WTC11 (cell line): ENCODE data around the gene FBRSL1. TPM values are rescaled to one million over a fixed set of nuclear protein-coding genes. Genes with fewer than 3 reads are reported as not detected.
A peak's percentile ranks its signal among the peaks of the same experiment; 100 is the strongest.

Experiments used
- ATAC-seq: fragments of 200-7000 bp; cut with Tn5 transposase; 2 replicates; pipeline ENCODE4 v1.10.0; 2021; ENCODE audit warnings: mild to moderate bottlenecking, moderate library complexity
- CTCF ChIA-PET: fragments of 300-600 bp; sonication (Branson Sonifier 250); formaldehyde crosslinking; loops from one replicate; lab custom pipeline; 2021; ENCODE audit warnings: antibody characterized with exemption; lab: Charles Lee
- POLR2A ChIA-PET: fragments of 350-600 bp; sonication (Branson Sonifier 250); formaldehyde crosslinking; loops from one replicate; lab custom pipeline; 2021; ENCODE audit warnings: antibody characterized with exemption; lab: Charles Lee
- DNase-seq: peaks from one replicate; pipeline ENCODE4 v3.0.0; 2021; ENCODE audit warnings: low spot score
- H3K27ac Mint-ChIP-seq: 2 replicates; pipeline ENCODE4 v1.8.0; 2021; ENCODE audit warnings: mixed read lengths
- H3K27me3 Mint-ChIP-seq: 2 replicates; pipeline ENCODE4 v1.8.0; 2021; ENCODE audit warnings: low read depth, mild to moderate bottlenecking, moderate library complexity, mixed read lengths
- H3K36me3 Mint-ChIP-seq: 2 replicates; pipeline ENCODE4 v1.8.0; 2021; ENCODE audit warnings: mixed read lengths
- H3K4me1 Mint-ChIP-seq: 2 replicates; pipeline ENCODE4 v1.8.0; 2022; ENCODE audit warnings: mixed read lengths
- H3K4me3 Mint-ChIP-seq: 2 replicates; pipeline ENCODE4 v1.8.0; 2021; ENCODE audit warnings: mild to moderate bottlenecking, moderate library complexity, mixed read lengths
- H3K9me3 Mint-ChIP-seq: 2 replicates; pipeline ENCODE4 v1.8.0; 2021; ENCODE audit warnings: mixed read lengths
- ATF1 ChIP-seq: sonication (generic); formaldehyde crosslinking; IDR thresholded peaks from 2 replicates; pipeline ENCODE4 v1.8.1; 2023; ENCODE audit warnings: mild to moderate bottlenecking, moderate library complexity, missing genetic modification reagents
- CREM ChIP-seq: sonication (generic); formaldehyde crosslinking; IDR thresholded peaks from 2 replicates; pipeline ENCODE4 v1.8.1; 2022; ENCODE audit warnings: mild to moderate bottlenecking, missing genetic modification reagents, moderate library complexity
- HMGA2 ChIP-seq: fragments of 250-450 bp; sonication (Bioruptor Pico); IDR thresholded peaks from 2 replicates; pipeline ENCODE4 v1.4.0; 2021; ENCODE audit warnings: mild to moderate bottlenecking, moderate library complexity
- IRF2 ChIP-seq: sonication (generic); formaldehyde crosslinking; IDR thresholded peaks from 2 replicates; pipeline ENCODE4 v1.8.0; 2022; ENCODE audit warnings: low read depth, missing genetic modification reagents, borderline replicate concordance
- JAZF1 ChIP-seq: fragments of 250-450 bp; sonication (Bioruptor Pico); IDR thresholded peaks from 2 replicates; pipeline ENCODE4 v1.9.0; 2021; ENCODE audit warnings: moderate library complexity, mild to moderate bottlenecking, inconsistent platforms
- KAT7 ChIP-seq: sonication (generic); formaldehyde crosslinking; IDR thresholded peaks from 2 replicates; pipeline ENCODE4 v1.8.1; 2023; ENCODE audit warnings: missing genetic modification reagents, mild to moderate bottlenecking, borderline replicate concordance
- MXD4 ChIP-seq: fragments of 250-450 bp; sonication (Bioruptor Pico); IDR thresholded peaks from 2 replicates; pipeline ENCODE4 v1.8.0; 2021; ENCODE audit warnings: mild to moderate bottlenecking, moderate library complexity, borderline replicate concordance
- NFYB ChIP-seq: sonication (generic); formaldehyde crosslinking; conservative IDR thresholded peaks from 2 replicates; pipeline ENCODE4 v1.8.0; 2022; ENCODE audit warnings: low read depth, missing genetic modification reagents
- RORB ChIP-seq: fragments of 250-450 bp; sonication (Bioruptor Pico); IDR thresholded peaks from 2 replicates; pipeline ENCODE4 v1.9.0; 2021; ENCODE audit warnings: mild to moderate bottlenecking
- SP1 ChIP-seq: sonication (generic); formaldehyde crosslinking; conservative IDR thresholded peaks from 2 replicates; pipeline ENCODE4 v1.8.1; 2022; ENCODE audit warnings: missing genetic modification reagents
- TEAD1 ChIP-seq: sonication (generic); formaldehyde crosslinking; IDR thresholded peaks from 2 replicates; pipeline ENCODE4 v1.8.0; 2022; ENCODE audit warnings: mild to moderate bottlenecking, missing genetic modification reagents
- ZNF219 ChIP-seq: sonication (generic); formaldehyde crosslinking; IDR thresholded peaks from 2 replicates; pipeline ENCODE4 v1.8.0; 2023; ENCODE audit warnings: missing genetic modification reagents, mild to moderate bottlenecking, borderline replicate concordance
- ZNF232 ChIP-seq: sonication (generic); formaldehyde crosslinking; IDR thresholded peaks from 2 replicates; pipeline ENCODE4 v1.8.0; 2022; ENCODE audit warnings: mild to moderate bottlenecking, missing genetic modification reagents
- ZNF263 ChIP-seq: sonication (generic); formaldehyde crosslinking; IDR thresholded peaks from 2 replicates; pipeline ENCODE4 v1.8.1; 2022; ENCODE audit warnings: low read depth, mild to moderate bottlenecking, moderate library complexity, missing genetic modification reagents
- ZNF396 ChIP-seq: fragments of 250-450 bp; sonication (Bioruptor Pico); IDR thresholded peaks from 2 replicates; pipeline ENCODE4 v1.8.0; 2021; ENCODE audit warnings: mild to moderate bottlenecking, moderate library complexity, borderline replicate concordance
- ZNF416 ChIP-seq: fragments of 250-450 bp; sonication (Bioruptor Pico); IDR thresholded peaks from 2 replicates; pipeline ENCODE4 v1.9.0; 2021; ENCODE audit warnings: mild to moderate bottlenecking, inconsistent platforms
- ZNF671 ChIP-seq: fragments of 250-450 bp; sonication (Bioruptor Pico); IDR thresholded peaks from 2 replicates; pipeline ENCODE4 v1.8.0; 2021; ENCODE audit warnings: mild to moderate bottlenecking
- total RNA-seq: library from RNA; stranded (reverse); gene quantifications from 3 replicates; pipeline ENCODE4 v1.2.3, GENCODE V29; 2021
- TF ChIP-seq, protein P1 (sequence below): sonication (generic); formaldehyde crosslinking; IDR thresholded peaks from 2 replicates; pipeline ENCODE4 v1.8.0; 2022; ENCODE audit warnings: mild to moderate bottlenecking, missing genetic modification reagents
- TF ChIP-seq, protein P2 (sequence below): sonication (generic); formaldehyde crosslinking; IDR thresholded peaks from 2 replicates; pipeline ENCODE4 v1.8.1; 2022; ENCODE audit warnings: mild to moderate bottlenecking, moderate library complexity, missing genetic modification reagents
- TF ChIP-seq, protein P3 (sequence below): sonication (generic); formaldehyde crosslinking; IDR thresholded peaks from 2 replicates; pipeline ENCODE4 v1.8.0; 2022; ENCODE audit warnings: mild to moderate bottlenecking, missing genetic modification reagents
- TF ChIP-seq, protein P4 (sequence below): sonication (generic); formaldehyde crosslinking; IDR thresholded peaks from 2 replicates; pipeline ENCODE4 v1.8.1; 2023; ENCODE audit warnings: mild to moderate bottlenecking, missing genetic modification reagents, moderate library complexity
- TF ChIP-seq, protein P5 (sequence below): sonication (generic); formaldehyde crosslinking; IDR thresholded peaks from 2 replicates; pipeline ENCODE4 v1.8.0; 2022; ENCODE audit warnings: mild to moderate bottlenecking, missing genetic modification reagents
- TF ChIP-seq, protein P6 (sequence below): sonication (generic); formaldehyde crosslinking; IDR thresholded peaks from 2 replicates; pipeline ENCODE4 v1.8.1; 2022; ENCODE audit warnings: low read depth, mild to moderate bottlenecking, moderate library complexity, missing genetic modification reagents, borderline replicate concordance
- TF ChIP-seq, protein P7 (sequence below): fragments of 200-600 bp; IDR thresholded peaks from 2 replicates; pipeline ENCODE4 v1.8.0; 2022; ENCODE audit warnings: antibody characterized with exemption

FBRSL1 gene
- total RNA-seq, 1 experiment from 2014 or later: 129 TPM

DNA sequence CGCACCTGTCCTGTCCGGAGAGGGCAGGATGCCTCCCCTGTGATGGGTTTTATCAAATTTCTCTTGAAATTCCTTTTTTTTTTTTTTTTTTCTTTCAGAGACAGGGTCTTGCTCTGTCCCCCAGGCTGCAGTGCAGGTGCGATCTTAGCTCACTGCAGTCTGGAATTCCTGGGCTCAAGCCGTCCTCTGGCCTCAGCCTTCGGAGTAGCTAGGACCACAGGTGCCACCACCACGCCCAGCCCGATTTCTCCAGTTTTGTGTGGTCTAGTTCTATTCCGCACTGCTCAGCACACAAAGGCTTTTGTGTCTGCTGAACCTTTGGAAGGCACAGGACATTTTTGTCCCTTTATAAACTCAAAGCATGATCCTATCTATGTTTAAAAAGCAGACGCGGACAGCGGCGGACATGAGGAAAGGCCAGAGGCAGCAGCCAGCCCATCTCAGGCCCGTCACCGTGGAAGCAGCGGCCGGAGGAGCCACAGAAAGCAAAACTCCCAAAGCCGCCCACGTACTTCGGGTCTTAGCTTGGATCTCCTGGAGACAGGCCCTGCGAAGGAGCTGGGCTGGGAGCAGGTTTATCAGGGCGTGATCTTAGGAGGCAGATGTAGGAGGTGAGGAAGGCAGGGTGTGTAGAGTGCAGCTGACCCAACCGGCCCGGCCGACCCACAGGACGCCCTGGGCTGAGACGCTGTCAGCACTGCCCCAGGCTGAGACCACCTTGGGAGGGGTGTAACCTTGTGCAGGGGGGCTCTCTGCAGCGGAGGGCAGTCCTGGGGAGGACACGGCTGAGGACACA is 30.9 kb upstream of the FBRSL1 start:
- CTCF ChIA-PET: interaction anchor here (0.7 to 1.0 kb wide), 3 partner anchors 28 to 110 kb away, joined by 3 to 4 read pairs (median 4); no protein-coding TSS in a partner anchor
- H3K27ac Mint-ChIP-seq: no peak overlapping the region
- peaks cover 12% of the 10 kb centered on the region for H3K36me3 Mint-ChIP-seq
- POLR2A ChIA-PET: interaction anchor here (0.5 kb wide), 1 partner anchor 588 kb away, joined by 3 read pairs; no protein-coding TSS in a partner anchor
- TF ChIP-seq ATF1 (no peak), KAT7 (CRISPR knock-in tag) (no peak), TEAD1 (CRISPR knock-in tag) (no peak), ZNF219 (no peak), HMGA2 (no peak), ZNF232 (CRISPR knock-in tag) (no peak), SP1 (CRISPR knock-in tag) (no peak), ZNF416 (CRISPR knock-in tag) (no peak), ZNF396 (CRISPR knock-in tag) (no peak), RORB (no peak), MXD4 (CRISPR knock-in tag) (no peak), ZNF671 (no peak), IRF2 (no peak)
- TF ChIP-seq, protein P1, sequence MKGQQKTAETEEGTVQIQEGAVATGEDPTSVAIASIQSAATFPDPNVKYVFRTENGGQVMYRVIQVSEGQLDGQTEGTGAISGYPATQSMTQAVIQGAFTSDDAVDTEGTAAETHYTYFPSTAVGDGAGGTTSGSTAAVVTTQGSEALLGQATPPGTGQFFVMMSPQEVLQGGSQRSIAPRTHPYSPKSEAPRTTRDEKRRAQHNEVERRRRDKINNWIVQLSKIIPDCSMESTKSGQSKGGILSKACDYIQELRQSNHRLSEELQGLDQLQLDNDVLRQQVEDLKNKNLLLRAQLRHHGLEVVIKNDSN (CRISPR knock-in tag): no peak
- TF ChIP-seq, protein P2, sequence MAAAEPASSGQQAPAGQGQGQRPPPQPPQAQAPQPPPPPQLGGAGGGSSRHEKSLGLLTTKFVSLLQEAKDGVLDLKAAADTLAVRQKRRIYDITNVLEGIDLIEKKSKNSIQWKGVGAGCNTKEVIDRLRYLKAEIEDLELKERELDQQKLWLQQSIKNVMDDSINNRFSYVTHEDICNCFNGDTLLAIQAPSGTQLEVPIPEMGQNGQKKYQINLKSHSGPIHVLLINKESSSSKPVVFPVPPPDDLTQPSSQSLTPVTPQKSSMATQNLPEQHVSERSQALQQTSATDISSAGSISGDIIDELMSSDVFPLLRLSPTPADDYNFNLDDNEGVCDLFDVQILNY (CRISPR knock-in tag): no peak
- TF ChIP-seq, protein P3, sequence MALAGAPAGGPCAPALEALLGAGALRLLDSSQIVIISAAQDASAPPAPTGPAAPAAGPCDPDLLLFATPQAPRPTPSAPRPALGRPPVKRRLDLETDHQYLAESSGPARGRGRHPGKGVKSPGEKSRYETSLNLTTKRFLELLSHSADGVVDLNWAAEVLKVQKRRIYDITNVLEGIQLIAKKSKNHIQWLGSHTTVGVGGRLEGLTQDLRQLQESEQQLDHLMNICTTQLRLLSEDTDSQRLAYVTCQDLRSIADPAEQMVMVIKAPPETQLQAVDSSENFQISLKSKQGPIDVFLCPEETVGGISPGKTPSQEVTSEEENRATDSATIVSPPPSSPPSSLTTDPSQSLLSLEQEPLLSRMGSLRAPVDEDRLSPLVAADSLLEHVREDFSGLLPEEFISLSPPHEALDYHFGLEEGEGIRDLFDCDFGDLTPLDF (CRISPR knock-in tag): no peak
- TF ChIP-seq, protein P4, sequence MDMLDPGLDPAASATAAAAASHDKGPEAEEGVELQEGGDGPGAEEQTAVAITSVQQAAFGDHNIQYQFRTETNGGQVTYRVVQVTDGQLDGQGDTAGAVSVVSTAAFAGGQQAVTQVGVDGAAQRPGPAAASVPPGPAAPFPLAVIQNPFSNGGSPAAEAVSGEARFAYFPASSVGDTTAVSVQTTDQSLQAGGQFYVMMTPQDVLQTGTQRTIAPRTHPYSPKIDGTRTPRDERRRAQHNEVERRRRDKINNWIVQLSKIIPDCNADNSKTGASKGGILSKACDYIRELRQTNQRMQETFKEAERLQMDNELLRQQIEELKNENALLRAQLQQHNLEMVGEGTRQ: no peak
- peaks cover 41% of the 10 kb centered on the region for H3K27me3 Mint-ChIP-seq
- H3K4me3 Mint-ChIP-seq: no peak overlapping the region
- ATAC-seq (no peak), DNase-seq (no peak)
- no peaks in the 10 kb centered on the region for H3K4me1 Mint-ChIP-seq
- peaks cover 21% of the 10 kb centered on the region for H3K9me3 Mint-ChIP-seq

DNA sequence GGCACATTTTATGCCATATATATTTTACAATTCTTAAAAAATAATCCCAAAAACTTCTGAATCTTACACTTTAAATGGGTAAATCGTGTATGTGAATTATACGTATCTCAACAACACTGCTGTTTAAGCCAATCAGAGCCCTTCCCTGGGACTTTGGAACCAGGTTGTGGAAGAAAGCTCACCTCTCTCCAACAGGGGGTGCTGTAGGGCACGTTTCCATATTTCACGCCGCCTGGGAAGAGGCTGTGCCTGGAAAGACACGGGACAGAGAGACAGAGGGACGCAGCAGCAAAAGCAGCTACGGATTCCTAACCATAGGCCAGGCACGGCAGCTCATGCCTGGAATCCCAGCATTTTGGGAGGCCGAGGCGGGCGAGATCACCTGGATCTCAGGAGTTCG is 29.4 kb upstream of the FBRSL1 start:
- ChIA-PET CTCF (interaction anchor here (0.6 to 1.9 kb wide), 29 partner anchors 9 to 307 kb away, joined by 3 to 21 read pairs (median 4); partner anchors contain the start of gene P2RX2), POLR2A (interaction anchor here (0.6 kb wide), 1 partner anchor 101 kb away, joined by 3 read pairs; no protein-coding TSS in a partner anchor)
- Mint-ChIP-seq H3K27me3 (peaks cover 33% of the 10 kb centered on the region), H3K4me1 (no peaks in the 10 kb centered on the region), H3K4me3 (no peak overlapping the region), H3K9me3 (peaks cover 17% of the 10 kb centered on the region)
- TF ChIP-seq, protein P5, sequence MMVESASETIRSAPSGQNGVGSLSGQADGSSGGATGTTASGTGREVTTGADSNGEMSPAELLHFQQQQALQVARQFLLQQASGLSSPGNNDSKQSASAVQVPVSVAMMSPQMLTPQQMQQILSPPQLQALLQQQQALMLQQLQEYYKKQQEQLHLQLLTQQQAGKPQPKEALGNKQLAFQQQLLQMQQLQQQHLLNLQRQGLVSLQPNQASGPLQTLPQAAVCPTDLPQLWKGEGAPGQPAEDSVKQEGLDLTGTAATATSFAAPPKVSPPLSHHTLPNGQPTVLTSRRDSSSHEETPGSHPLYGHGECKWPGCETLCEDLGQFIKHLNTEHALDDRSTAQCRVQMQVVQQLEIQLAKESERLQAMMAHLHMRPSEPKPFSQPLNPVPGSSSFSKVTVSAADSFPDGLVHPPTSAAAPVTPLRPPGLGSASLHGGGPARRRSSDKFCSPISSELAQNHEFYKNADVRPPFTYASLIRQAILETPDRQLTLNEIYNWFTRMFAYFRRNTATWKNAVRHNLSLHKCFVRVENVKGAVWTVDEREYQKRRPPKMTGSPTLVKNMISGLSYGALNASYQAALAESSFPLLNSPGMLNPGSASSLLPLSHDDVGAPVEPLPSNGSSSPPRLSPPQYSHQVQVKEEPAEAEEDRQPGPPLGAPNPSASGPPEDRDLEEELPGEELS (CRISPR knock-in tag): no peak
- no peak for TF ChIP-seq KAT7 (CRISPR knock-in tag)
- no peak for TF ChIP-seq ZNF263 (CRISPR knock-in tag)
- TF ChIP-seq NFYB (CRISPR knock-in tag): peak; percentile 37; the same call in 1 of the 2 replicates
- no peak for TF ChIP-seq CREM
- TF ChIP-seq, protein P6, sequence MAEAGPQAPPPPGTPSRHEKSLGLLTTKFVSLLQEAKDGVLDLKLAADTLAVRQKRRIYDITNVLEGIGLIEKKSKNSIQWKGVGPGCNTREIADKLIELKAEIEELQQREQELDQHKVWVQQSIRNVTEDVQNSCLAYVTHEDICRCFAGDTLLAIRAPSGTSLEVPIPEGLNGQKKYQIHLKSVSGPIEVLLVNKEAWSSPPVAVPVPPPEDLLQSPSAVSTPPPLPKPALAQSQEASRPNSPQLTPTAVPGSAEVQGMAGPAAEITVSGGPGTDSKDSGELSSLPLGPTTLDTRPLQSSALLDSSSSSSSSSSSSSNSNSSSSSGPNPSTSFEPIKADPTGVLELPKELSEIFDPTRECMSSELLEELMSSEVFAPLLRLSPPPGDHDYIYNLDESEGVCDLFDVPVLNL: no peak
- TF ChIP-seq, protein P7, sequence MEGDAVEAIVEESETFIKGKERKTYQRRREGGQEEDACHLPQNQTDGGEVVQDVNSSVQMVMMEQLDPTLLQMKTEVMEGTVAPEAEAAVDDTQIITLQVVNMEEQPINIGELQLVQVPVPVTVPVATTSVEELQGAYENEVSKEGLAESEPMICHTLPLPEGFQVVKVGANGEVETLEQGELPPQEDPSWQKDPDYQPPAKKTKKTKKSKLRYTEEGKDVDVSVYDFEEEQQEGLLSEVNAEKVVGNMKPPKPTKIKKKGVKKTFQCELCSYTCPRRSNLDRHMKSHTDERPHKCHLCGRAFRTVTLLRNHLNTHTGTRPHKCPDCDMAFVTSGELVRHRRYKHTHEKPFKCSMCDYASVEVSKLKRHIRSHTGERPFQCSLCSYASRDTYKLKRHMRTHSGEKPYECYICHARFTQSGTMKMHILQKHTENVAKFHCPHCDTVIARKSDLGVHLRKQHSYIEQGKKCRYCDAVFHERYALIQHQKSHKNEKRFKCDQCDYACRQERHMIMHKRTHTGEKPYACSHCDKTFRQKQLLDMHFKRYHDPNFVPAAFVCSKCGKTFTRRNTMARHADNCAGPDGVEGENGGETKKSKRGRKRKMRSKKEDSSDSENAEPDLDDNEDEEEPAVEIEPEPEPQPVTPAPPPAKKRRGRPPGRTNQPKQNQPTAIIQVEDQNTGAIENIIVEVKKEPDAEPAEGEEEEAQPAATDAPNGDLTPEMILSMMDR: peak; percentile 37; the same call in 1 of the 2 replicates
- no peak for TF ChIP-seq JAZF1
- TF ChIP-seq, all 79 proteins: peak for 2
- no peak overlapping the region for H3K27ac Mint-ChIP-seq
- peaks cover 8% of the 10 kb centered on the region for H3K36me3 Mint-ChIP-seq
- ATAC-seq (peak; percentile 71), DNase-seq (peak; percentile 58)
